NOMO-1 (cell line): Measurements from ENCODE around the gene TRERF1.

Experiments
- DNase-seq, 2 experiments: peaks; one replicate each; lab custom pipeline; 2025; ENCODE audit not compliant: unreplicated experiment in 2 of 2; lab: John Stamatoyannopoulos, UW

The TRERF1 gene

GRCh38 chr6:42374018-42374669 lies 77.6 kb downstream of the TRERF1 start:
- peak; percentile 47 to 53 for DNase-seq

DNA sequence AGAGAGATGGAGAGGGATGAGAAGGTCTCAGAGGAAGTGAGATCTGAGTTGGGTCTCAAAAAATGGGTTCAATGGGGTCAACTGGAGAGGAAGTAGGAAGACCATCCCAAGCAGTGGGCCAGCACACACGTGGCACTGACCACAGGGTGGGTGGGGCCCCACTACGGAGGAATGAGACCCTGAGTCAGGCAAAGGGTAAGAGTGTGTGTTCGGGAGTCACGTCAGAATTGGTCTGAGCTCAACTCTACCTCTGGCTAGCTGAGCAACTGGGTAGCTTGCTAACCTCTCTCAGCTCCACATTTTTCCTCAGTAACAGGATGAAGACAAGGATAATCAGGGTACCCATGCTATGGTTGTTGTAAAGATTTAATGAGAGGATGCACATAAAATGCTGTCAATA lies 79.0 kb downstream of the TRERF1 start:
- no peak for DNase-seq

GRCh38 chr6:42370323-42370985 lies 81.3 kb downstream of the TRERF1 start:
- DNase-seq, result no peak

DNA sequence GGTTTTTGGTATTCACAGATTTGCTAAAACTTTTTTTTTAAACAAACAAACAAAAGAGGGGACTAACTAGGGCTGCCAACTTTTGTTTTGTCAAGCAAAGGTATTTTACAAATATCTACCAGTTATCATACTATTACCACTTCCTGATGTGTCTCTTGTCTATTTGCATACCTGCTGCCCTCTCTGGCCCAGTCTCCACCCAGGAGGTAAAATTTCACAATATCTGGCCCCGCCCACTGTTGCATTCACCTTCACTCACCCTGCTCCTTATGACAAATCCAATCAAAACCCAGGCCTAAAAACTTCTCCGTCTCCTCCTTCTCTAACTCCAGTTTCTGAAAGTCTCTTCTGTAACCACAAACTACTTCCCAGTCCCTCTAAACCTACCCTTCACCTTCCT lies 82.2 kb downstream of the TRERF1 start:
- peak in 1 of 2 experiments; percentile 36 for DNase-seq

- DNase-seq, result no peak
Observed at GRCh38 chr6:42368181-42368580, 83.5 kb downstream of the TRERF1 start.

GRCh38 chr6:42367353-42368011 lies 84.2 kb downstream of the TRERF1 start:
- peak; percentile 64 to 76 for DNase-seq

DNA sequence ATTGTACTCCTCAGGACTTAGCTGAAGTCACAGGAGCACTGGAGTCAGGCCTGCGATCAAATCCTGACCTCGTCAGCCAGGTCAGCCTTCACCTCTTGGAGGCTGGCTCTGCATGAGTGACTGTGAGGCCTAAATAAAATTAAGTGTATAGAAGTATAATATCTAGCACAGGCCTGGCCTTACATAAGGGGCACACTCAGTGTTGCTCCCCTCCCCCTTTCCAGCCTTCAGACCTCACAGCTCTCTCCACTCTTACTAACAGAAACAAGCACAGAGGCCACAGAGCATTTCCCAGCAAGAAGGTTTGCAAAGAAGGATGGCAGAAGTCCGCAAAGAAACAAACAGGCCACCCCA lies 84.8 kb downstream of the TRERF1 start:
- DNase-seq, result no peak

GRCh38 chr6:42366011-42366705 lies 85.6 kb downstream of the TRERF1 start:
- no peak for DNase-seq

DNA sequence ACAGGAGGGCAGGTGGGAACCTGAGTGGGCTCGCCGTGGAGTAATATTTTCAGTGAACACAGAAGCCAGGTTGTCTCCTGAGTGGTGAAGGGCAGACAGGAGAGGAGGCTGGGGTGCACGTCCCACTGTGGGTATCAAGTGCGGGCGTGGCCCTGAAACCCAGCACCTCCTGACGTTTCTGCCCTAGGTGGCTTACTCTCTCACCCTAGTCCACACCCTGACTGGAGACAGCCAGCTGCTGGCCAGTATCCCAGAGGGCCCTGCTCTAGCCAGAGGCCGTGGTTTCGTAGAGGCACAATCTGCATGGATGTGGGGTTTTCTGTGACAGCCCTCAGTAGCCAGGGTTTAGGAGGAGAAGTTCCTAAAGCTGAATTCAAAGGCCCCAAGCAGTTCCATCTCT lies 86.7 kb downstream of the TRERF1 start:
- DNase-seq, result no peak

- DNase-seq, result peak; percentile 37 to 48
Observed at GRCh38 chr6:42363926-42364849, 87.5 kb downstream of the TRERF1 start.

DNA sequence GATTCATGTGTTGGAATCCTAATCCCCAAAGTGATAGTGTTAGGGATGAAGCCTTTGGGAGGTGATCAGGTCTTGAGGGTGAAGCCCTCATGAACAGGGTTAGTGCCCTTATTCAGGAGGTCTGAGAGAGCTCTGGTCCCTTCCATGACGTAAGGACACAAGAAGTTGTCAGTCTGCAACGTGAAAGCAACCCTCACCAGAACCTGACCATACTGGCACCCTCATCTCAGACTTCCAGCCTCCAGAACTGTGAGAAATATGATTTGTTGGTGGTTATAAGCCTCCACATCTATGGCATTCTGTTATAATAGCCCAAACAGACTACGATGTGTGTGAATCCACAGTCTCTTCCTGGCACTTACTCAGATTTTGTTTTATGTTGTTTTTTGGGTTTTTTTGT lies 90.7 kb downstream of the TRERF1 start:
- DNase-seq, result no peak

GRCh38 chr6:42359021-42359420 lies 92.7 kb downstream of the TRERF1 start:
- DNase-seq, result no peak

DNA sequence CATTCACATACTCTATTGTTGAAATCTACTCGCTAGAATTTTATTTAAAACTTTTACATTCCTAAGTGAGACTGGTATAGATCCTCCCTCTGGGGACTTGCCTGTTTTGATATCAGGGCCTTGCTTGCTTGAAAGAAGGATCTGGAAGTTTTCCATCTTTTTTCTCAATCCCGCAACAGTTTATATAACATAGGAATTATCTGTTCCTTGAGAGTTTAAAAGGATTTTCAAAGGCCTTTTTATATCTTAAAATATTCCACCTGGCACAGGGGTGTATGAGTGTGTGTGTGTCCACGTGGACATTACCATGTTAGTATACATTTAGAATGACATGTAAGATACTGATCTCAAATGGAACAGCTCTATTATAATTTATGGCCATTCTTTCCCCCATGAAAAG lies 96.3 kb downstream of the TRERF1 start:
- DNase-seq, result no peak

DNA sequence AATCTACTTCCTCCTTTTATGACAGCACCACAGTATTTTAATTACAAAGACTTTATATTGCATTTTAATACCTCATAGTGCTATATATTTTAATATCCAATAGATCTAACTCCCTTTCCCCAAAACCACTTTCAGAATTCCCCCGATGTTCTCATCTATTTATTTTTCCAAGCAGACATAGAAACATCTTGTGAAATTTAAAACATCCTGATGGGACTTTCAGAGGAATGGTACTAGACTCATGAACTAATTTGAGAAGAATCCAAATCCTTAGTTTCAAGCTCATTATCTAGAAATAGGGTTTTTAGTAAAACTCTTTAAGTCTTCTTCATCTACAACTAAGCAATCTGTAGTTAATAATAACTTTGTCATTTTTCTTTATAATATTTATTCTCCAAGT lies 97.0 kb downstream of the TRERF1 start:
- peak in 1 of 2 experiments; percentile 6 for DNase-seq

DNA sequence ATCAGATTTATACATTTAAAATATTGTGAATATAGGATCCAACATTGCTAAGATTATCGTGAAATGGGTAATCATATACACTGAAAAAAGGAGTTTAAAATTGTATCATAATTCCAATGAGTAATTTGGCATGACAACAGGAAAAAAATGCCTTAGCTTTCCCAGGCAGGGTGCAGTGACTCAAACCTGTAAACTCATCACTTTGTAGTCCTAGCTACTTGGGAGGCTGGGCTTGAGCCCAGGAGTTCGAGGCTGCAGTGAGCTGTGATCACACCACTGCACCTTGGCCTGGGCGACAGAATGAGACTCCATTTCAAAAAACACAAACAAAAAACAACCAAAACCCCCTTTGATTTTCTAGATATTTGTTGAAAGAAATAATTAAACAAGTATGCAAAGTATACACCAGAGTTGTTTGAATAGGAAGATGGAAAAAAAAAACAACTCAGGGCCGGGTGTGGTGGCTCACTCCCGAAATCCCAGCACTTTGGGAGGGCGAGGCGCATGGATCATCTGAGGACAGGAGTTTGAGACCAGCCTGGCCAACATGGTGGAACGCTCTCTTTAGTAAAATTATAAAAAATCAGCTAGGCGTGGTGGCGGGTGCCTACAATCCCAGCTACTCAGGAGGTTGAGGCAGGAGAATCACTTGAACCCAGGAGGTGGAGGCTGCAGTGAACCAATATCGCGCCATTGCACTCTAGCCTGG lies 98.7 kb downstream of the TRERF1 start:
- DNase-seq, result no peak

DNA sequence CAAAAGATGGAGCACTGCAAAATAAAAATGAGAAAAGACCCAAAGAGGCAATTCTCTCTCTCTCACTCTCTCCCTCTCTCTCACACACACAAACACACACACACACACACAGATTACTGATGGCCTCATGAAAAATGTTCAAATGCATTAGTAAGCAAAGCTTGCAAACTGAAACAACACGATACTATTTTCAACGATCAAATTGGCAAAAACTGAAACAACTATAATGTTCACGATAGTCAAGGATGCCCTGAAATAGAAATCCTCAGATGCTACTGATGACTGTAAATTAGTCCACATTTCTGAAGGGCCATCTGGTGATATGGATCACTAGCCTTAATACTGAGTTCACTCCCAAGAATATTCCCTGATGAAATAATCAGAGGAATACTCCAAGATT lies 100.8 kb downstream of the TRERF1 start:
- DNase-seq, result no peak

- no peak for DNase-seq
Observed at GRCh38 chr6:42349753-42350511, 101.8 kb downstream of the TRERF1 start.

- DNase-seq, result no peak
Observed at GRCh38 chr6:42347456-42347855, 104.3 kb downstream of the TRERF1 start.

GRCh38 chr6:42345696-42346416 lies 105.9 kb downstream of the TRERF1 start:
- DNase-seq, result no peak
